Measurements from ENCODE around the gene RAB36.

RAB36 gene

GRCh38 chr22:23144932-23145877 lies at the start of gene RAB36:
RAB36 (plus strand) TSS chr22:23145477; CDS start chr22:23146617, 1,140 bp downstream.
- peak; percentile 99 for DNase-seq (ENCODE audit: low read depth)

- DNase-seq (ENCODE audit: low read depth): no peak
These were observed 49.4 kb upstream of the RAB36 start for GRCh38 chr22:23095733-23096342.

- DNase-seq (ENCODE audit: low read depth): no peak
These were observed 47.7 kb upstream of the RAB36 start for GRCh38 chr22:23097412-23098229.

- no peak for DNase-seq (ENCODE audit: low read depth)
These were observed 47.0 kb upstream of the RAB36 start for GRCh38 chr22:23098230-23098705.

- no peak for DNase-seq (ENCODE audit: low read depth)
These were observed 46.4 kb upstream of the RAB36 start for GRCh38 chr22:23098718-23099530.

GRCh38 chr22:23099531-23099804 lies 45.8 kb upstream of the RAB36 start:
- no peak for DNase-seq (ENCODE audit: low read depth)

GRCh38 chr22:23100124-23100801 lies 45.0 kb upstream of the RAB36 start:
- no peak for DNase-seq (ENCODE audit: low read depth)

- DNase-seq (ENCODE audit: low read depth): no peak
These were observed 43.8 kb upstream of the RAB36 start for GRCh38 chr22:23101524-23101923.

GRCh38 chr22:23102002-23102655 lies 43.1 kb upstream of the RAB36 start:
- DNase-seq (ENCODE audit: low read depth): no peak

- DNase-seq (ENCODE audit: low read depth): no peak
These were observed 42.5 kb upstream of the RAB36 start for GRCh38 chr22:23102776-23103175.

- no peak for DNase-seq (ENCODE audit: low read depth)
These were observed 41.9 kb upstream of the RAB36 start for GRCh38 chr22:23103199-23103954.

- no peak for DNase-seq (ENCODE audit: low read depth)
These were observed 40.9 kb upstream of the RAB36 start for GRCh38 chr22:23104187-23104971.

- no peak for DNase-seq (ENCODE audit: low read depth)
These were observed 40.0 kb upstream of the RAB36 start for GRCh38 chr22:23105304-23105703.

- no peak for DNase-seq (ENCODE audit: low read depth)
These were observed 39.4 kb upstream of the RAB36 start for GRCh38 chr22:23105919-23106318.

GRCh38 chr22:23106344-23106743 lies 38.9 kb upstream of the RAB36 start:
- DNase-seq (ENCODE audit: low read depth): no peak

- DNase-seq (ENCODE audit: low read depth): no peak
These were observed 38.3 kb upstream of the RAB36 start for GRCh38 chr22:23106906-23107367.

GRCh38 chr22:23107487-23108248 lies 37.6 kb upstream of the RAB36 start:
- DNase-seq (ENCODE audit: low read depth): no peak

Measured in amniotic epithelial cell (primary cell).